Measurements from ENCODE around the gene CNTNAP2. TPM values are rescaled to one million over a fixed set of nuclear protein-coding genes. Genes with fewer than 3 reads are reported as not detected.

Gene CNTNAP2
- total RNA-seq, 2 donors from 2014 or later, result 0.37 TPM; not detected in 1

GRCh38 chr7:146660839-146661238 is 544.2 kb downstream of the CNTNAP2 start:
- H3K4me3 Mint-ChIP-seq, result no peak overlapping the region
- no peaks in the 10 kb centered on the region for H3K36me3 Mint-ChIP-seq (ENCODE audit: low read depth)
- H3K27me3 Mint-ChIP-seq, result no peaks in the 10 kb centered on the region
- H3K9me3 ChIP-seq (ENCODE audit: control insufficient read depth, low read length, poor library complexity, severe bottlenecking), result no peaks in the 10 kb centered on the region
- no peak for DNase-seq
- H3K4me1 Mint-ChIP-seq, result no peaks in the 10 kb centered on the region
- no peak for ATAC-seq
- no peak overlapping the region for H3K27ac Mint-ChIP-seq

DNA sequence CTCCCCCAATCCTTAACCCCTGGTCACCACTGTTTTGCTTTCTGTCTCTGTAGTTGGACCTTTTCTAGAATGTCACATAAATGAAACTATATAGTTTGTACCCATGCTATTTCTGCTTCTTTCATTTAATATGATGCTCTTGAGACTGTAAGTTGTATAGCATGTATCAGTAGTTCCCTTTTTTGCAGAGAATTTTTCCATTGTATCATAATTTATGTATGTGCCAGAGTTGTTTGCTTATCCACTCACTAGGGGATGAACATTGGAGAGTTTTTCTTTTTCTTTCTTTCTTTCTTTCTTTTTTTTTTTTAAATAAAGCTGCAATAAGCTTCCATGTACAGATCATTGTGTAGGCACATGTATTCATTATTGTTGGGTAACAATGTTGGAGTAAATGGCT is 544.8 kb downstream of the CNTNAP2 start:
- no peaks in the 10 kb centered on the region for H3K9me3 ChIP-seq (ENCODE audit: control insufficient read depth, low read length, poor library complexity, severe bottlenecking)
- H3K27me3 Mint-ChIP-seq, result no peaks in the 10 kb centered on the region
- ATAC-seq, result no peak
- H3K27ac Mint-ChIP-seq, result no peak overlapping the region
- no peak for DNase-seq
- no peaks in the 10 kb centered on the region for H3K4me1 Mint-ChIP-seq
- H3K4me3 Mint-ChIP-seq, result no peak overlapping the region
- H3K36me3 Mint-ChIP-seq (ENCODE audit: low read depth), result no peaks in the 10 kb centered on the region

DNA sequence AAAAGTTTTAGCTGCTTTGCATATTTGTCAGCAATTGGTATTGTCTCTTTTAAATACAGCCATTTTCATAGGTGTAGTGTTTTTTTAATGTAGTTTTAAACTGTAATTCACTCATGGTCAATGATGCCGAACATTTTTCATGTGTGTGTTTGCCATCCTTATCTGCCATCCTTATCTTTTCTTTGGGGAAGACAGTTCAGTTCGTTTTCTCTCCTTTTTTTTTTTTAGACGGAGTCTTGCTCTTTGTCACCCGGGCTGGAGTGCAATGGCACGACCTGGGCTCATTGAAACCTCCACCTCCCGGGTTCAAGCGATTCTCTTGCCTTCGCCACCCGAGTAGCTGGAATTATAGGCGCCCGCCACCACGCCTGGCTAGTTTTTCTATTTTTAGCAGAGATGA is 545.3 kb downstream of the CNTNAP2 start:
- Mint-ChIP-seq H3K27me3 (no peaks in the 10 kb centered on the region), H3K27ac (no peak overlapping the region), H3K4me1 (no peaks in the 10 kb centered on the region), H3K4me3 (no peak overlapping the region), H3K36me3 (ENCODE audit: low read depth) (no peaks in the 10 kb centered on the region)
- no peak for ATAC-seq
- no peaks in the 10 kb centered on the region for H3K9me3 ChIP-seq (ENCODE audit: control insufficient read depth, low read length, poor library complexity, severe bottlenecking)
- DNase-seq, result no peak

DNA sequence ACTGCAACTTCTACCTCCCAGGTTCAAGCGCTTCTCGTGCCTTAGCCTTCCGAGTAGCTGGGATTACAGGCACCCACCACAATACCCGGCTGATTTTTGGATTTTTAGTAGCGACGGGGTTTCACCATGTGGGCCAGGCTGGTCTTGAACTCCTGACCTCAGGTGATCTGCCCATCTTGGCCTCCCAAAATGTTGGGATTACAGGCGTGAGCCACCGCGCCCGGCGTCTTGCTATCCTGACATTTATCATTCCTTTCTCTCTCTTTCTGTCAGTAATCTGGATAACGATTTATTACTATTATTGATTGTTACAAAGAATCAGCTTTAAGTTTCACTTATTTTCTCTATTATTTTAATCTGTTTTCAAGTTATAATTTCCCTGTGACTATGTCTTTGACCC is 548.4 kb downstream of the CNTNAP2 start:
- H3K36me3 Mint-ChIP-seq (ENCODE audit: low read depth), result no peaks in the 10 kb centered on the region
- H3K4me1 Mint-ChIP-seq, result no peaks in the 10 kb centered on the region
- H3K9me3 ChIP-seq (ENCODE audit: control insufficient read depth, low read length, poor library complexity, severe bottlenecking), result no peaks in the 10 kb centered on the region
- no peaks in the 10 kb centered on the region for H3K27me3 Mint-ChIP-seq
- ATAC-seq (no peak), DNase-seq (no peak)
- no peak overlapping the region for H3K4me3 Mint-ChIP-seq
- H3K27ac Mint-ChIP-seq, result no peak overlapping the region

DNA sequence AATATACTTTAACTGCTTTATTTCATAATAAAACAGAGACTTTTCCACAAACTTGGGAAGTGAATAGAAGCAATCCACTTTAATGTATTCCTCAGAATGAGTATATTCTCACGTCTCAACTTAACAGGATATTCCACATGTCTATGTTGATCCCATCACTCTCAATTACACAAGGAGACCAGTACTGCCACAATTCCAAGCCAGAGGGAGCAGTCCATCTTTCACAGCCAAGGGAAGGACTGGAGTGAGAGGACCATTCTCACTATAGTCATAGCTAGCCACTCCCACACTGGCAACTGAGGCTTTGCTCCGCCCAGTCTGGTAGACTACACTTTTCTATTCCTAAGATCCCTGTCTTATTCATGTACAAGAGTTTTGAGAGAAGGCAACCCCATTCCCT is 553.9 kb downstream of the CNTNAP2 start:
- H3K4me1 Mint-ChIP-seq, result no peaks in the 10 kb centered on the region
- H3K27me3 Mint-ChIP-seq, result no peaks in the 10 kb centered on the region
- no peak overlapping the region for H3K4me3 Mint-ChIP-seq
- DNase-seq (no peak), ATAC-seq (no peak)
- no peak overlapping the region for H3K27ac Mint-ChIP-seq
- H3K9me3 ChIP-seq (ENCODE audit: control insufficient read depth, low read length, poor library complexity, severe bottlenecking), result no peaks in the 10 kb centered on the region
- H3K36me3 Mint-ChIP-seq (ENCODE audit: low read depth), result no peaks in the 10 kb centered on the region

DNA sequence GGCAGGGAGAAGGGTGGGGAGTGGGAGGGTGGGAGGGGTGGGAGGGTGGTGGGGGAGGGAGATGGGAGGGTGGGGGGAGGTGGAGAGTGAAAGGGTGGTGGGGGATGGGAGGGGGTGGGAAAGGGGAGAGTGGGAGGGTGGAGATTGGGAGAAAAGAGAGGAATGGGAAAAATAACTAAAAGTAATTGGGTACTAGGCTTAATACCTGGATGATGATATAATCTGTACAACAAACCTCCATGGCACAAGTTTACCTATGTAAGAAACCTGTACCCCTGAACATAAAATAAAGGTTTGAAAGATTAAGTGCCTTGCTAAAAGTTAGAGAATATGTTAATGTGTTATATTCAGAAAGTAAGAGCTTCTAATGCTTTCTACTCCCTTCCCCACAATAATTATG is 564.9 kb downstream of the CNTNAP2 start:
- H3K36me3 Mint-ChIP-seq (ENCODE audit: low read depth), result no peaks in the 10 kb centered on the region
- H3K9me3 ChIP-seq (ENCODE audit: control insufficient read depth, low read length, poor library complexity, severe bottlenecking), result no peaks in the 10 kb centered on the region
- no peaks in the 10 kb centered on the region for H3K4me1 Mint-ChIP-seq
- DNase-seq (no peak), ATAC-seq (no peak)
- H3K27me3 Mint-ChIP-seq, result no peaks in the 10 kb centered on the region
- H3K4me3 Mint-ChIP-seq, result no peak overlapping the region
- H3K27ac Mint-ChIP-seq, result no peak overlapping the region

GRCh38 chr7:146683439-146683838 is 566.8 kb downstream of the CNTNAP2 start:
- no peaks in the 10 kb centered on the region for H3K4me1 Mint-ChIP-seq
- H3K4me3 Mint-ChIP-seq, result no peak overlapping the region
- H3K27me3 Mint-ChIP-seq, result no peaks in the 10 kb centered on the region

DNA sequence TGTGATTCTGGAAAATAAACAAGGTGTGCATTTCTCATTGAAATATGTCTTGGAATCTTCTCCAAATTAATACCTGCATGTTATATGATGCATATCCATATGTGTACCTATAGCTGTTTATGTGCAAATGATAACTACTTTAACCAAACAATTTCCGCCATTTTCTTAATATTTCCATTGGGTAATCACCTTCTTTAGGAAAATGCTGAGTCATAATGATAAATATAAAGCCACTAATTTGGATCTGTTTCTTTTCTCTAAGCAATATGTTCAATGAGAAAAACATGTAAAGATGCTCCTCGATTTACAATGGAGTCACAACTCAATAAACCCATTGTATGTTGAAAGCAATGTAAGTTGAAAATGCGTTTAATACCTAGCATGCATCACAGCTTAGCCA is 574.4 kb downstream of the CNTNAP2 start:
- H3K36me3 Mint-ChIP-seq (ENCODE audit: low read depth), result no peaks in the 10 kb centered on the region
- no peak overlapping the region for H3K27ac Mint-ChIP-seq
- H3K9me3 ChIP-seq (ENCODE audit: control insufficient read depth, low read length, poor library complexity, severe bottlenecking), result no peaks in the 10 kb centered on the region
- H3K4me1 Mint-ChIP-seq, result no peaks in the 10 kb centered on the region
- DNase-seq (no peak), ATAC-seq (no peak)
- no peaks in the 10 kb centered on the region for H3K27me3 Mint-ChIP-seq
- H3K4me3 Mint-ChIP-seq, result no peak overlapping the region

More at GRCh38 chr7:146683439-146683838, 566.8 kb downstream of the CNTNAP2 start:
- H3K36me3 Mint-ChIP-seq (ENCODE audit: low read depth), result no peaks in the 10 kb centered on the region
- DNase-seq, result no peak
- H3K27ac Mint-ChIP-seq, result no peak overlapping the region
- no peaks in the 10 kb centered on the region for H3K9me3 ChIP-seq (ENCODE audit: control insufficient read depth, low read length, poor library complexity, severe bottlenecking)
- no peak for ATAC-seq

GRCh38 chr7:146698995-146699610 is 582.5 kb downstream of the CNTNAP2 start:
- ATAC-seq (no peak), DNase-seq (no peak)
- Mint-ChIP-seq H3K4me1 (no peaks in the 10 kb centered on the region), H3K36me3 (ENCODE audit: low read depth) (no peaks in the 10 kb centered on the region), H3K27me3 (no peaks in the 10 kb centered on the region), H3K27ac (no peak overlapping the region), H3K4me3 (no peak overlapping the region)
- H3K9me3 ChIP-seq (ENCODE audit: control insufficient read depth, low read length, poor library complexity, severe bottlenecking), result no peaks in the 10 kb centered on the region

DNA sequence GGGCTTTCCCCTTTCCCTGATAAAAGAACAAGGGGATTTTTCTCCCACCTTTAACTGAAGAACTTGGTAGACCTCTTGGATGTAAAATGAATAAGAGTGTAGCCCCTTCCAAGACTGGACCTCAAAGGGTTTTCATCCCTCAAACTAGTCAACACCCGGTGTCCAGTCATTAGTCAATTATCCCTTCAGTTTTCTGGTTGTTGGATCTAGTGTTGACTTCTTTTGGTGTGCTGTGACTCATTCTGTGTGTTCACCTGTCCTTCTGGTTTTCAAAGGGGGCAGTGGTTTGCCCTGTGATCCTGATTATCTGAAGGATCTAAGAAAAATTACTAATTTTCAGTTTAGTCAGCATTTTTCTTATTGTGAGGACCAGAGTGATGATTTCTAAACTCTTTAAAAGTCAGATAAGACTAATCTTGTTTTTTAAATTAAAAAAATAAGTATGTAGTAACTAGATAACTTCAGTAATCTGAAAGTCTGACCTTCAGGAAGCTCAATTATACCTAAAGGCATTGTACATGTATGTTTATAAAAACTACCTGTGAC is 583.5 kb downstream of the CNTNAP2 start:
- ATAC-seq, result no peak
- H3K27me3 Mint-ChIP-seq, result no peaks in the 10 kb centered on the region
- H3K36me3 Mint-ChIP-seq (ENCODE audit: low read depth), result no peaks in the 10 kb centered on the region

GRCh38 chr7:146701166-146701565 is 584.6 kb downstream of the CNTNAP2 start:
- no peak overlapping the region for H3K4me3 Mint-ChIP-seq
- no peaks in the 10 kb centered on the region for H3K4me1 Mint-ChIP-seq
- no peaks in the 10 kb centered on the region for H3K27me3 Mint-ChIP-seq
- no peaks in the 10 kb centered on the region for H3K9me3 ChIP-seq (ENCODE audit: control insufficient read depth, low read length, poor library complexity, severe bottlenecking)
- DNase-seq, result no peak
- no peak overlapping the region for H3K27ac Mint-ChIP-seq
- no peak for ATAC-seq
- H3K36me3 Mint-ChIP-seq (ENCODE audit: low read depth), result no peaks in the 10 kb centered on the region

More for the DNA sequence above, 583.5 kb downstream of the CNTNAP2 start:
- H3K4me1 Mint-ChIP-seq, result no peaks in the 10 kb centered on the region
- DNase-seq, result no peak
- H3K4me3 Mint-ChIP-seq, result no peak overlapping the region
- no peak overlapping the region for H3K27ac Mint-ChIP-seq
- H3K9me3 ChIP-seq (ENCODE audit: control insufficient read depth, low read length, poor library complexity, severe bottlenecking), result no peaks in the 10 kb centered on the region

DNA sequence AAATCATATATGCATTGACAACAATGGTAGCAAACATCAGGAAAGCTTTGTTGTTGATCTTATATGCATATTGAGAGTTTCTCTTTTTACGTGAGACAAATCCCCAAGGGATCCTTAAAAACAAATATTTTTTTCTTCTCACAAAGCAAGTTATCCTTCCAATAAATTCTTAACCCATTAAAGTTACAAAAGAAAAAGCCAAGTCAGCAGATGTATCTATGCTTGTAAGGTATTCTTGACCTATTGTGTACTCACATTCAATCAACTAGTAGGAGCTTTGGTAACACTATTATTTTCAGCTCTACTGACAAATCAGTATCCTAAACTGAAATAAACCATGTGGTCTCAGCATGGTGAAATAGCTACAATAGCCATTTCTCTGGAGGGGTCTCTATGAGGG is 586.3 kb downstream of the CNTNAP2 start:
- H3K9me3 ChIP-seq (ENCODE audit: control insufficient read depth, low read length, poor library complexity, severe bottlenecking), result no peaks in the 10 kb centered on the region
- DNase-seq (no peak), ATAC-seq (no peak)
- Mint-ChIP-seq H3K4me1 (no peaks in the 10 kb centered on the region), H3K36me3 (ENCODE audit: low read depth) (no peaks in the 10 kb centered on the region), H3K4me3 (no peak overlapping the region), H3K27me3 (no peaks in the 10 kb centered on the region), H3K27ac (no peak overlapping the region)

GRCh38 chr7:146709451-146710027 is 592.9 kb downstream of the CNTNAP2 start:
- no peak for DNase-seq
- Mint-ChIP-seq H3K4me1 (no peaks in the 10 kb centered on the region), H3K27me3 (no peaks in the 10 kb centered on the region), H3K27ac (no peak overlapping the region), H3K36me3 (ENCODE audit: low read depth) (no peaks in the 10 kb centered on the region), H3K4me3 (no peak overlapping the region)
- ATAC-seq, result no peak
- no peaks in the 10 kb centered on the region for H3K9me3 ChIP-seq (ENCODE audit: control insufficient read depth, low read length, poor library complexity, severe bottlenecking)

GRCh38 chr7:146713205-146713604 is 596.6 kb downstream of the CNTNAP2 start:
- Mint-ChIP-seq H3K27me3 (no peaks in the 10 kb centered on the region), H3K4me3 (no peak overlapping the region), H3K4me1 (no peaks in the 10 kb centered on the region), H3K36me3 (ENCODE audit: low read depth) (no peaks in the 10 kb centered on the region), H3K27ac (no peak overlapping the region)
- H3K9me3 ChIP-seq (ENCODE audit: control insufficient read depth, low read length, poor library complexity, severe bottlenecking), result no peaks in the 10 kb centered on the region
- DNase-seq (no peak), ATAC-seq (no peak)
